Naive thymus-derived CD8-positive, alpha-beta T cell (primary cell): ENCODE data around the gene ABHD17A. TPM values are rescaled to one million over a fixed set of nuclear protein-coding genes. Genes with fewer than 3 reads are reported as not detected.
A peak's percentile ranks its signal among the peaks of the same experiment; 100 is the strongest.

Experiments
- ATAC-seq, 2 donors: fragments of 150-1000 bp; cut with Tn5 transposase in 1 of 2; sonication (Bioruptor Pico), chemical (Tn5 transposase) in 1 of 2; 1 replicate in 1 of 2; 2 replicates in 1 of 2; pipeline ENCODE4 v1.10.0; 2021; ENCODE audit warnings: mild to moderate bottlenecking in 2 of 2, moderate library complexity in 2 of 2
- POLR2A ChIA-PET: fragments of 350-600 bp; sonication (Branson Sonifier 250); formaldehyde crosslinking; loops from one replicate; lab custom pipeline; 2021; ENCODE audit warnings: antibody characterized with exemption; lab: Charles Lee
- DNase-seq, 10 donors: peaks; one replicate each; pipeline versions ENCODE4 v3.0.0 to v3.0.0-alpha.2; 2020 to 2022
- H3K27ac Mint-ChIP-seq, 10 donors: one replicate each; pipeline ENCODE4 v1.8.0; 2020 to 2022; ENCODE audit warnings: mild to moderate bottlenecking in 10 of 10, mixed read lengths in 10 of 10, moderate library complexity in 4 of 10, inconsistent platforms in 1 of 10
- H3K27me3 Mint-ChIP-seq, 5 donors: one replicate each; pipeline ENCODE4 v1.8.0; 2021 to 2022; ENCODE audit warnings: mixed read lengths in 5 of 5
- H3K36me3 Mint-ChIP-seq, 3 donors: one replicate each; pipeline ENCODE4 v1.8.0; 2020 to 2022; ENCODE audit warnings: mixed read lengths in 3 of 3, mild to moderate bottlenecking in 2 of 3, inconsistent platforms in 1 of 3
- H3K4me1 Mint-ChIP-seq, 4 donors: one replicate each; pipeline ENCODE4 v1.8.0; 2021 to 2022; ENCODE audit warnings: mixed read lengths in 4 of 4
- H3K4me3 Mint-ChIP-seq, 10 donors: one replicate each; pipeline ENCODE4 v1.8.0; 2020 to 2022; ENCODE audit warnings: mild to moderate bottlenecking in 10 of 10, mixed read lengths in 10 of 10, moderate library complexity in 6 of 10, inconsistent platforms in 1 of 10
- H3K9me3 Mint-ChIP-seq, 9 donors: one replicate each; pipeline ENCODE4 v1.8.0; 2020 to 2022; ENCODE audit warnings: mixed read lengths in 9 of 9, mild to moderate bottlenecking in 3 of 9, inconsistent platforms in 1 of 9, moderate library complexity in 1 of 9
- polyA plus RNA-seq, 3 donors: library from polyadenylated mRNA; unstranded; fragments of 300-500 nt; fragmentation: Illumina TruSeq; gene quantifications; one replicate each; pipeline ENCODE4 v1.2.3, GENCODE V29; 2021
- total RNA-seq, 8 experiments: library from RNA in 2 of 8; stranded (reverse) in 2 of 8; gene quantifications; one replicate each; pipeline ENCODE4 v1.2.3 and lab custom pipeline; 2021 to 2026

ABHD17A gene
- total and polyA plus RNA-seq, 5 experiments from 2014 or later = 106 to 207 (median 153) TPM

DNA sequence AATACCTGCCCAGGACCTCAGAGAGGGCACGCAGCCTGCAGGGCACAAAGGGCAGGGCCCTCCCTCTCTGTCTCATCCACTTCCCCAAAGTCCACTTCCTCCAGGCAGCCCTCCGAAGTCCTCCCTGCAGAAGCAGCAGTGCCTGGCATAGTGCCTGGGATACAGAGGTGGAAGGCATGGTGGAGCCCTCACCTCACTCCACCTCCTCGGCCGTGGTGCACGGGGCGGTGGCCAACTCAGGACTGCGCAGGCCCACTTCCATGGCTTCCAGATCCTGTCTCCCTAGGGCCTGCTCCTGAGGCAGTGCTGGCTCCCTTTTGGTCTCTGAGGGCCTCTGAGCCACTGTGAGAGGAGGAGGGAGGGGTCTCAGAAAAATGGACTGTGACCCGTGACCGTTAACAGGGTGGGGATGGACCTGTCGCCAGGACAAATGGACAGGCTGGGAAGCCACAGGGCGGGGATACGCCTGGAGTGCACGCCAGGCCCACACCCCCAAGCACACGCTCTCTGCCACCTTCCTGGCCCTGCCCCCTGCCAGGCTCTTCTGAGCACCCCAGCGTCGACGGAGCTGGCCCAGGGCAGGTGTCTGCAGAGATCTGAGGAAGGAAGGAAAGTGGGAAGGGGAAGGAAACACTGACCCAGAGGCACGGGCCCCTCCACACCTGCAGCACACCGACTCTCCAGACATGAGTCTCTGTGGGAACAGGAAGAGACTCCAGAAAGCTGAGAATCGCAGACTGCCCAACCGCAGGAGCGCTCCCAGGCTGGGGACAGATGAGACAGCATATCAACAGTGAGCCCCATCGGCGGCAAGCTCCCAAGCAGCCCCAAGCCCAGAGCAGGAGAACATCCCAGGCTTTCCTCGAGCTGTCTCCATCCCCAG is 45.4 kb downstream of the ABHD17A start:
- DNase-seq (no peak), ATAC-seq (no peak)
- Mint-ChIP-seq H3K36me3 (peaks cover 0 to 14% (median 0%) of the 10 kb centered on the region in 3 donors), H3K27ac (peak overlapping the region in 4 of 10 donors; percentile 27 to 64 (median 56)), H3K9me3 (no peaks in the 10 kb centered on the region), H3K4me3 (peak overlapping the region in 4 of 10 donors; percentile 14 to 22 (median 19)), H3K4me1 (peaks cover 22 to 77% (median 53%) of the 10 kb centered on the region in 4 donors), H3K27me3 (no peaks in the 10 kb centered on the region)
- POLR2A ChIA-PET = interaction anchor here (1.0 to 1.2 kb wide), 2 partner anchors 9 to 16 kb away, joined by 3 read pairs; no protein-coding TSS in a partner anchor

DNA sequence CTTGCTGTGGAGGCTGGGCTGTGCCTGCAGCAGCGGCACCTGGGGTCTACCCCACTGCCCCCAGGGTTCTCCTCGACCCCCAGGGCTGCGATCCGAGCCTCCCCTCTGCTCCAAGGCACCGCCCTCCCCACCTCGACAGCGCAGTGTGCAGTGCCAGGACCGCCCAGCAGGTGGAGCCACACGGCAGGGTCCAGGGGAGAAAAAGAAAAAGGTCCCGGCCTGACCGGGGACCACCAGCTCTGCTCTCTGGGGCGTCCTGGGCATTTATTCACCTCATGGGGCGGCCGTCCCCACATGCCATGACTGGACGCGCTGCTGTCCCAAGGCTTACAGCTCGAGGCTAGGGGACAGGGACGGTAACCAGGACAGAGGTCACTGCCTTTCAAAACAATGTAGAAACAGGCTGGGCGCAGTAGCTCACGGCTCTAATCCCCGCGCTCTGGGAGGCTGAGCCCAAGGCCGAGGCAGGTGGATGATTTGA is 47.6 kb downstream of the ABHD17A start:
- DNase-seq (peak in 8 of 10 donors; percentile 34 to 61 (median 56)), ATAC-seq (peak; percentile 66 to 70)
- peaks cover 0 to 22% (median 0%) of the 10 kb centered on the region in 3 donors for H3K36me3 Mint-ChIP-seq
- no peaks in the 10 kb centered on the region for H3K9me3 Mint-ChIP-seq
- no peak overlapping the region for H3K4me3 Mint-ChIP-seq
- no peaks in the 10 kb centered on the region for H3K27me3 Mint-ChIP-seq
- H3K4me1 Mint-ChIP-seq = peaks cover 18 to 71% (median 38%) of the 10 kb centered on the region in 4 donors
- H3K27ac Mint-ChIP-seq = peak overlapping the region in 1 of 10 donors; percentile 59
- POLR2A ChIA-PET = interaction anchor here (0.6 to 1.5 kb wide), 2 partner anchors 11 to 425 kb away, joined by 4 to 5 read pairs; no protein-coding TSS in a partner anchor

DNA sequence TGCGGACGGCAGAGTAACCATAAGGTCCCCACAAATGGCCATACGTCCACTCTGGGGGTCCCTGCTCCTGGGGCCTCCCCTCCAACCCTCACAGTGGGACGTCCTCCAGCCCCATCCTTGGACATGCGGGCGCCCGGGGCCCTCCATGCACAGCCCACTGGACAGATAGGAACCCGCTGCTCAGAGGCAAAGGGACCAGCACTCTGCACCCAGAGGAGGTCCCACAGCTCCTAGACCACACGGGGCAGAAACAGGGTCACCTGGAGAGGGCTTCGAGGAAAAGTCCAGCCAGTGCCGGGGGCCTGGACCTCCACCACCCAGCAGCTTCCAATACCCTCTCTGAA is 48.1 kb downstream of the ABHD17A start:
- Mint-ChIP-seq H3K36me3 (peaks cover 0 to 22% (median 0%) of the 10 kb centered on the region in 3 donors), H3K9me3 (no peaks in the 10 kb centered on the region), H3K27me3 (no peaks in the 10 kb centered on the region), H3K27ac (no peak overlapping the region), H3K4me1 (peaks cover 15 to 66% (median 34%) of the 10 kb centered on the region in 4 donors), H3K4me3 (no peak overlapping the region)
- DNase-seq (no peak), ATAC-seq (no peak)
- POLR2A ChIA-PET = no interaction called here

DNA sequence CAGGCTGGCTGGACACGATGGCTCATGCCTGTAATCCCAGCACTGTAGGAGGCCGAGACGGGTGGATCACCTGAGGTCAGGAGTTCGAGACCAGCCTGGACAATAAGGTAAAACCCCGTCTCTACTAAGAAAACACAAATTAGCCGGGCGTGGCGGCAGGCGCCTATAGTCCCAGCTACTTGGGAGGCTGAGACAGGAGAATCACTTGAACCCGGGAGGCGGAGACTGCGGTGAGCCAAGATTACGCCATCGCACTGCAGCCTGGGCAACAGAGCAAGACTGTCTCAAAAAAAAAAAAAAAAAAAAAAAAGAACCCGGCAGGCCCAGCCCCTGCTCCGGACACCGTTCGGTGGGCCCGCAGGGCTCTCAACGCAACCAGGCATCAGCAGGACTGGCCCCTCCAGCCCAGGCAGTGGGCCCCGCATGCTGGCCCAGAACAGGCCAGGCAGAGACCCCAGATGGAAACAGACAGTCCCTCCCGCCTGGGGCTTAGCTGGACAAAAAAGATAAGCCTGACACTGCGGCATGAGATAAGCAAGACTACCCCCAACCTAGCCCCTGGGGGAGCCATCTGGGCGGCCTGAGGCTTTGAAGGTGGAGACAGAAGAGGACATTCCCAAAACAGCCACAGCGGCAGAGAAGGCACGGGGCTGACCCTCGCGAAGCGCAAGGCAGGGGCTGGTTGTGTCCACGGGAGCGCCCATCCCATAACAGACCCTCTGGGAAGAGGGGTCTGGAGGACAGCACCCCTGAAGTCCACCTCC is 48.7 kb downstream of the ABHD17A start:
- H3K4me1 Mint-ChIP-seq = peaks cover 12 to 61% (median 31%) of the 10 kb centered on the region in 4 donors
- no peaks in the 10 kb centered on the region for H3K9me3 Mint-ChIP-seq
- no peaks in the 10 kb centered on the region for H3K27me3 Mint-ChIP-seq
- peak overlapping the region in 2 of 10 donors; percentile 41 to 56 for H3K27ac Mint-ChIP-seq
- peak overlapping the region in 1 of 10 donors; percentile 10 for H3K4me3 Mint-ChIP-seq
- DNase-seq = no peak
- ATAC-seq = no peak
- POLR2A ChIA-PET = interaction anchor here (0.6 to 0.7 kb wide), 3 partner anchors 21 to 224 kb away, joined by 4 to 7 read pairs (median 5); no protein-coding TSS in a partner anchor
- peaks cover 0 to 26% (median 0%) of the 10 kb centered on the region in 3 donors for H3K36me3 Mint-ChIP-seq

DNA sequence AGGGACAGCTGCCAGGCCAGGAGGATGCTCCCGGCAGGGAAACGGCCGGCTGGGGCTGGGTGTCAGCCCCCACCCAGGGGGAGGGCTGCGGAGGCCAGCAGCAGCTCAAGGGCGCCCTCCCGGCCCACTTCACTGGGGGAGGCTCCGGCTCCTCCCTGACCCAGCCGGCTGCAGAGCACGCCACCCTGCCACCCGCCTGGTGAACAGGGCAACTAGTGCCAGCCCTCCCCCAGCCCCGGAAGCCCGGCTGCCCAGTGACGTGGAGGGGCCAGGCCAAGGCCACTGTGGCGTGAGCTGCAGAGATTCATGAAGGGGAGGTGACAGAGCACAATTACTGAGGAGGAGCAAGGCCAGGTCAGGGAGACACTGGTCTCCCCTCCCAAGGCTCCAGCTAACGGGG is 51.8 kb downstream of the ABHD17A start:
- Mint-ChIP-seq H3K27ac (peak overlapping the region in 1 of 10 donors; percentile 43), H3K27me3 (no peaks in the 10 kb centered on the region), H3K4me3 (no peak overlapping the region), H3K9me3 (no peaks in the 10 kb centered on the region), H3K36me3 (peaks cover 0 to 37% (median 0%) of the 10 kb centered on the region in 3 donors), H3K4me1 (peaks cover 10 to 43% (median 13%) of the 10 kb centered on the region in 4 donors)
- no peak for ATAC-seq
- no peak for DNase-seq
- POLR2A ChIA-PET = no interaction called here

DNA sequence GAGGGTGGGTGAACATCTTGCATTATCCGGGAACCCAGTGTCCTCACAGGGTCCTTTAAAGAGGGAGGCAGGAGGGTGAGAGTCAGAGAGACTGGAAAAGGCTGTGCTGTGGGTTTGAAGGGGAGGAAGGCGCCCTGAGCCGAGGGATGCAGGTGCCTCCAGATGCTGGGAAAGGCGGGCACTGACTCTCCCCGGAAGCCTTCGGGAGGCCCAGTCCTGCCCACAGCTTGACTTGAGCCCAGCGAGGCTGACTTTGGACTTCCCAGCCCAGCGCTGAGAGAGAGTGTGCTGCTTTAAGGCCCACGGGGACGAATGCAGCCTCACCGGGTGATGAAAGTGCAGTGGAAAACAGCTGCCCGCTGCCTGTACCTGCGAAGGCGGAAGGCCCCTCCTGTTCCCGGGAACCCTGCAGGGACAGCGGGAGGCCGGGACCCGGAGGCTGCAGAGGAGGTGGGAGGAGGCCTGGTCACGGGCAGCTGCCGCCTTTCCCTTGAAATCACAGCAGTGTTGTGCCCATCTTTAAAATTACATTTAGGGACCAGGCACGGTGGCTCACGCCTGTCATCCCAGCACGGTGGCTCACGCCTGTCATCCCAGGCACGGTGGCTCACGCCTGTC is 53.1 kb downstream of the ABHD17A start:
- Mint-ChIP-seq H3K27me3 (no peaks in the 10 kb centered on the region), H3K9me3 (no peaks in the 10 kb centered on the region), H3K4me1 (peaks cover 8 to 32% (median 11%) of the 10 kb centered on the region in 4 donors), H3K4me3 (no peak overlapping the region), H3K36me3 (peaks cover 0 to 33% (median 0%) of the 10 kb centered on the region in 3 donors), H3K27ac (no peak overlapping the region)
- ATAC-seq (no peak), DNase-seq (no peak)
- POLR2A ChIA-PET = interaction anchor here (0.6 to 1.0 kb wide), 3 partner anchors 15 to 291 kb away, joined by 3 to 4 read pairs (median 4); no protein-coding TSS in a partner anchor

DNA sequence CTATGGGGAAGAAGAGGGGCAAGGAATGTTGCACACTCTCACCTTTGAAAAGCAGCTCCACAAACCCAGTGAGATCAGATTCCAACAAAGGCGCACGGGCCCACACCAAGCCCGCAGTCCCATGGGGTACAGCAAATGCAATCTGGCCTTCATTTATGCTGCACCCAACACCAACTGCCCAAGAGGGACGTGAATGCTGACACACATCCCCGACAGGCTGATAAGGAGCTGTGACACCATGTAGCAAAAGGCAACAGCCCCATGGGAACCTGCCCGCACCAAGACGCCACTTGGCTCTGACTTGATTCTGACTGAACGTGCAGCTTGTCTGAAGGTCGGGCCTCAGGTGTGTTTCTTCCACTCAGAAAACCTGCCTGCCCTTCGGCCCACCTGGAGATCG is 54.3 kb downstream of the ABHD17A start:
- no peaks in the 10 kb centered on the region for H3K27me3 Mint-ChIP-seq
- peaks cover 0 to 40% (median 0%) of the 10 kb centered on the region in 3 donors for H3K36me3 Mint-ChIP-seq

DNA sequence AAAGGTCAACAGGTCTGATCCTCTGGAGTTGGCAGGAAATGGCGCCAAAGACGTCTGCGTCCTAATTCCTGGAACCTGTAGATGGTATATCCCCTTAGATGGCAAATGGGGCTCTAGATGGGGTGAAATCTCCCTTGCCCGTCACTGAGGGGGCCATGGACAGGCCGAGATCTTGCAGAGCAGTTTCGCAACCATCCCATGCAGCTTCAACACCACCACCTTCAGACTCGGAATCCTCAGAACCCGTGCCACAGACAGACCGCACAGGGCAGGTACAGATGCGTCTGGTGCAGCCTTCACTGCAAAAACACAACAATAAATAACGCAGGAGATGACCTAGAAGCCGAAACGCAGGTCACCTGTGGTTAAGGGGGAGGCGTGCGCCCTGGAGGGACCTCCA is 54.7 kb downstream of the ABHD17A start:
- Mint-ChIP-seq H3K9me3 (no peaks in the 10 kb centered on the region), H3K36me3 (peaks cover 0 to 43% (median 0%) of the 10 kb centered on the region in 3 donors), H3K27ac (peak overlapping the region in 1 of 10 donors; percentile 39), H3K27me3 (no peaks in the 10 kb centered on the region), H3K4me3 (no peak overlapping the region), H3K4me1 (peaks cover 6 to 29% (median 9%) of the 10 kb centered on the region in 4 donors)
- no peak for DNase-seq
- POLR2A ChIA-PET = interaction anchor here (0.6 kb wide), 1 partner anchor 20 kb away, joined by 3 read pairs; no protein-coding TSS in a partner anchor
- ATAC-seq = no peak

More for the DNA sequence above, 54.3 kb downstream of the ABHD17A start:
- POLR2A ChIA-PET = interaction anchor here (0.6 kb wide), 1 partner anchor 19 kb away, joined by 3 read pairs; no protein-coding TSS in a partner anchor
- no peak for ATAC-seq
- peaks cover 7 to 29% (median 9%) of the 10 kb centered on the region in 4 donors for H3K4me1 Mint-ChIP-seq
- no peak overlapping the region for H3K4me3 Mint-ChIP-seq
- H3K9me3 Mint-ChIP-seq = no peaks in the 10 kb centered on the region
- DNase-seq = no peak
- H3K27ac Mint-ChIP-seq = peak overlapping the region in 1 of 10 donors; percentile 39

DNA sequence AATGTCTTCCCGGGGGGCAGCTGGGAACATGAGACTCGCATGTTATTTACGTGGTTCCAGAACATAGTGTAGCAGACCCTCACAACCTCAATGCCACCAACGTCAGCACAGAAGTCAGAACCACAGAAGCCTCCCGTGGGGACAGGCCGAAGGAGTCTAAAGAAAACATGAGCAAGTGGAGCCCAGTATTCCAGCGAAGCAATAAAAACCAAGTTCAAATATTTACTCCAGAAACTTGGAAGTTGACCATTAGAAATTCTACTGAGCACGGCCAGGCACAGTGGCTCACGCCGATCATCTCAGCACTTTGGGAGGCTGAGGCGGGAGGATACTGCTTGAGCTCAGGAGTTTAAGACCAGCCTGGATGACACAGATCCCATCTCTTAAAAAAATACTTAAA is 55.3 kb downstream of the ABHD17A start:
- no peak for DNase-seq
- H3K4me3 Mint-ChIP-seq = no peak overlapping the region
- ATAC-seq = no peak
- peaks cover 0 to 47% (median 0%) of the 10 kb centered on the region in 3 donors for H3K36me3 Mint-ChIP-seq
- peak overlapping the region in 2 of 10 donors; percentile 9 to 27 for H3K27ac Mint-ChIP-seq
- H3K9me3 Mint-ChIP-seq = no peaks in the 10 kb centered on the region
- POLR2A ChIA-PET = interaction anchor here (0.5 kb wide), 1 partner anchor 154 kb away, joined by 3 read pairs; no protein-coding TSS in a partner anchor
- H3K4me1 Mint-ChIP-seq = peaks cover 4 to 27% (median 8%) of the 10 kb centered on the region in 4 donors
- H3K27me3 Mint-ChIP-seq = no peaks in the 10 kb centered on the region

DNA sequence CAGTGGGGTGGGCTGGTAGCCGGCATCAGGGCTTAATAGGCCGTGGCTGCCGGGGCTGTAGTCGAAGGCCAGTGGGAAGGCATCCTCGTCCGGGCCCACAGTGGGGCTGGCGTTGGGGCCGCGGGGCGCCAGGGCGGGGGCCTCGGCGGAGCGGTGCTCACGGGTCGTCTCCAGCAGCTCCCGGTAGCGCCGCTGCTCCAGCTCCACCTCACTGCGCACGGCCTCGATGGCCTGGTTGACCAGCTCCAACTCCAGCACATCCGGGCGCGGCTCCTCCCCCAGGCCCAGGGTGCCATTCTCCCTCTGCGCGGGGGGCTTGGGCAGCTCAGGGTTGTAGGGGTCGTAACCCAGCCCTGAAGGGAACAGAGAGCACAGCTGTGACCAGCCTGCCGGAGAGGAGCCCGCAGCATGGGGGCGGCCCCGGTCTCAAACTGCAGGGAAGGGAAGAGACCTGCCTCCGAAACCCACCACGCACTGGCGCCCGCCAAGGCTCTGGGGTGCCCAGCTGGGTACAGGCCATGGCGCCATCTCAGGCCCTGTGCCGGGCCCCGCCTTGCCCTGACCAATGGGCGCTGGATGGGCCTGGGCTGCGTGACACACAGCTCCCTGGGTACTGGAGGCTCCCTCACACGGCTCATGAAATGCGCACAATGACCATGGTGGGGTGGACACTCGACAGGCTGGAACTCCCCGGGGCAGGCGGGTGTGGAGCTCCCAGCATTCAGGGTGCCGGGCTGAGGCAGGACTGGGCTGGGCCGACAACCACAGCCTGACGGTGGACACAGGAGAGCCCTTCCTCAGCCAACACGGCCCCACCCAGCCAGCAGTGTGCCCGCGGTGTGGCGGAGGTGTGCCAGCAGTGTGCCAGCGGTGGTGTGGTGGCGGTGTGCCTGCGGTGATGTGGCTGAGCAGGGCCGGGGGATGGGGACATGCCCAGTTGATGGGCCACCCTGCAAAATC is 56.7 kb downstream of the ABHD17A start:
- peaks cover 0 to 50% (median 3%) of the 10 kb centered on the region in 3 donors for H3K36me3 Mint-ChIP-seq
- POLR2A ChIA-PET = interaction anchor here (0.6 to 0.9 kb wide), 3 partner anchors 14 to 1693 kb away, joined by 3 read pairs; no protein-coding TSS in a partner anchor
- no peaks in the 10 kb centered on the region for H3K9me3 Mint-ChIP-seq
- ATAC-seq (no peak), DNase-seq (no peak)
- peak overlapping the region in 2 of 10 donors; percentile 28 to 73 for H3K27ac Mint-ChIP-seq
- no peaks in the 10 kb centered on the region for H3K27me3 Mint-ChIP-seq
- H3K4me3 Mint-ChIP-seq = no peak overlapping the region
- H3K4me1 Mint-ChIP-seq = peaks cover 0 to 20% (median 7%) of the 10 kb centered on the region in 4 donors
